ENCODE results near the gene MLYCD. TPM values are rescaled to one million over a fixed set of nuclear protein-coding genes. Genes with fewer than 3 reads are reported as not detected.

MLYCD gene
- total and polyA plus RNA-seq, 2 donors (not counting 1 experiment from before 2014, with no cell fraction given), result 2.3 to 17.1 TPM

DNA sequence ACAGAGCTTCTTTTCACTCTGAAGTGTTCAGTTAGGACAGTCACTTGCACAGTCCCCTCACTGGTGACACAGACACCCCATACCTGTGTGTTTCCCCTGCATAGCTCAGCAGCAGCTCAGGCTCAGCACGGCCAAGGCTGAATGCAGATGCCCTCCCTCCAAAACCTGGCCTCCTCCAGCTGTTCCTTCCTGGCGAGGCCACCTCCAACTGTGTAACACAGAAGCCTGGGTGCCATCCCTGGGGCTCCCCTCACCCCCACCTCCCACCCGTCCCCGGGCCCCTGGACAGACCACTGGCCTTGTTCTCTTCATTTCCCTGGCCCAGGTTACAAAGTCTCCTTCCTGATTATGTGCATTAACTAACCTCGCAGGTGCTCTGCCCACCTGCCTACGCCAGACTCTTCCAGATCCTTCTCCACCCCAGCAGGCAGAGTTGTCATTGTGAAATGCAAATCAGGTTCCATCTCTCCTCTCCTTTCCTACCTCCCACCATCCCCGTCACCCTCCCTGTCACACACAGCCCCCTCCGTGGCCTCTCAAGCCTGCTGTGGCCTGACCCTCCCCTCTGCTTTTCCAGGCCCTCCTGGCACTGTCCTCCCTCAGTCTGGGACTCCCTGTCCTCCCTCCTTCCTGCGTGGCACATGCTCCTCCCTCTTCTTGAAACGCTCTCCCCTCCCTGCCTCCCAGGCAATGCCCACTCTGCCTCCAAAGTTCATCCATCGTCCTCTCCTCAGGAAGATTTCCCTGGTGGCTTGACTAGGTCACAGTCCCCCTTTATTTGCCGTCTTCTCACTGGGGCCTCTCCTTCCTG is 26.4 kb downstream of the MLYCD start:
- Mint-ChIP-seq H3K27ac (no peak overlapping the region), H3K9me3 (ENCODE audit: insufficient read depth) (no peaks in the 10 kb centered on the region), H3K4me3 (no peak overlapping the region), H3K27me3 (no peaks in the 10 kb centered on the region), H3K4me1 (no peaks in the 10 kb centered on the region)
- H3K79me2 ChIP-seq (ENCODE audit: control insufficient read depth, insufficient read depth, low read length), result no peaks in the 10 kb centered on the region
- H3K36me3 ChIP-seq (replicated peaks in 1 of 2; ENCODE audit: control extremely low read depth in 1 of 2, control insufficient read depth in 1 of 2, extremely low read depth in 1 of 2, insufficient read depth in 2 of 2, low read length in 1 of 2), result peaks cover 0 to 6% of the 10 kb centered on the region in 2 experiments
- no peaks in the 10 kb centered on the region for H3K9me3 ChIP-seq (ENCODE audit: control extremely low read depth in 1 of 3, control insufficient read depth in 2 of 3, insufficient read depth in 1 of 3, low read length in 2 of 3)
- H4K20me1 ChIP-seq (ENCODE audit: control insufficient read depth, insufficient read depth, low read length, poor library complexity, severe bottlenecking), result no peaks in the 10 kb centered on the region
- ATAC-seq (ENCODE audit: low read depth) (no peak), DNase-seq (no peak)
- H3K4me2 ChIP-seq (replicated peaks; ENCODE audit: low read depth, low read length, poor library complexity, severe bottlenecking), result no peak overlapping the region
- no peak overlapping the region for H3K27ac ChIP-seq (ENCODE audit: low read length in 2 of 2)
- ChIA-PET CTCF (interaction anchor here (0.9 to 6.9 kb wide), 3 partner anchors 11 to 99 kb away, joined by 3 to 39 read pairs (median 14); no protein-coding TSS in a partner anchor), POLR2A (no interaction called here)
- no peaks in the 10 kb centered on the region for H3K4me1 ChIP-seq (ENCODE audit: control insufficient read depth in 2 of 2, insufficient read depth in 2 of 2, low read length in 2 of 2)
- H3K27me3 ChIP-seq (replicated peaks in 1 of 4; ENCODE audit: control extremely low read depth in 1 of 4, control insufficient read depth in 3 of 4, insufficient read depth in 4 of 4, low read length in 3 of 4), result no peaks in the 10 kb centered on the region
- intact Hi-C loops (cut with micrococcal nuclease), result no loop called here
- H3K4me3 ChIP-seq (ENCODE audit: control extremely low read depth in 1 of 5, extremely low read depth in 1 of 5, insufficient read depth in 1 of 5, low read depth in 2 of 5, low read length in 4 of 5), result no peak overlapping the region
- H2AFZ ChIP-seq (ENCODE audit: insufficient read depth, low read depth, low read length, poor library complexity, severe bottlenecking), result no peak overlapping the region
- 91% methylated on average over 11 of the region's 12 CpGs for WGBS (ENCODE audit: insufficient coverage)
- H3K9ac ChIP-seq (ENCODE audit: low read length), result no peak overlapping the region
- TF ChIP-seq, protein P1, sequence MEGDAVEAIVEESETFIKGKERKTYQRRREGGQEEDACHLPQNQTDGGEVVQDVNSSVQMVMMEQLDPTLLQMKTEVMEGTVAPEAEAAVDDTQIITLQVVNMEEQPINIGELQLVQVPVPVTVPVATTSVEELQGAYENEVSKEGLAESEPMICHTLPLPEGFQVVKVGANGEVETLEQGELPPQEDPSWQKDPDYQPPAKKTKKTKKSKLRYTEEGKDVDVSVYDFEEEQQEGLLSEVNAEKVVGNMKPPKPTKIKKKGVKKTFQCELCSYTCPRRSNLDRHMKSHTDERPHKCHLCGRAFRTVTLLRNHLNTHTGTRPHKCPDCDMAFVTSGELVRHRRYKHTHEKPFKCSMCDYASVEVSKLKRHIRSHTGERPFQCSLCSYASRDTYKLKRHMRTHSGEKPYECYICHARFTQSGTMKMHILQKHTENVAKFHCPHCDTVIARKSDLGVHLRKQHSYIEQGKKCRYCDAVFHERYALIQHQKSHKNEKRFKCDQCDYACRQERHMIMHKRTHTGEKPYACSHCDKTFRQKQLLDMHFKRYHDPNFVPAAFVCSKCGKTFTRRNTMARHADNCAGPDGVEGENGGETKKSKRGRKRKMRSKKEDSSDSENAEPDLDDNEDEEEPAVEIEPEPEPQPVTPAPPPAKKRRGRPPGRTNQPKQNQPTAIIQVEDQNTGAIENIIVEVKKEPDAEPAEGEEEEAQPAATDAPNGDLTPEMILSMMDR (IDR thresholded peaks at IDR 0.05), result no peak
- TF ChIP-seq EZH2 (IDR thresholded peaks at IDR 0.05; ENCODE audit: borderline replicate concordance, insufficient read depth, low read depth, low read length, poor library complexity, severe bottlenecking), result no peak

Measured in B cell (primary cell).